Keratinocyte (primary cell): ENCODE measurements around the gene NFKBIL1. TPM values are rescaled to one million over a fixed set of nuclear protein-coding genes. Genes with fewer than 3 reads are reported as not detected.

ENCODE experiments used
- DNase-seq: peaks from one replicate; pipeline ENCODE4 v3.0.0-alpha.2; 2011; ENCODE audit warnings: low read depth, missing footprints, low spot score
- FAIRE-seq: peaks from 2 replicates; lab custom pipeline; 2011; peaks lifted over from hg19 to GRCh38; lab: Jason Lieb, UNC
- H2AFZ ChIP-seq: 2 replicates; pipeline ENCODE4 v1.6.0; 2012; ENCODE audit warnings: low read length, control low read depth, inconsistent platforms; ENCODE audit not compliant: control insufficient read depth
- H3K27ac ChIP-seq: 2 replicates; pipeline ENCODE4 v1.5.1; 2011; ENCODE audit warnings: low read length; ENCODE audit not compliant: control insufficient read depth, insufficient read depth
- H3K27me3 ChIP-seq: 3 replicates; pipeline ENCODE4 v1.6.0; 2011; ENCODE audit warnings: low read length; ENCODE audit not compliant: control insufficient read depth, insufficient read depth; ENCODE audit errors: extremely low read depth
- H3K36me3 ChIP-seq, 2 experiments: 2 replicates in 1 of 2; 3 replicates in 1 of 2; pipeline ENCODE4 v1.5.1; 2011; ENCODE audit warnings: low read length in 2 of 2, mild to moderate bottlenecking in 1 of 2; ENCODE audit not compliant: control insufficient read depth in 2 of 2, insufficient read depth in 2 of 2; ENCODE audit errors: extremely low read depth in 1 of 2
- H3K4me1 ChIP-seq: 3 replicates; pipeline ENCODE4 v1.5.1; 2011; ENCODE audit warnings: low read length; ENCODE audit not compliant: control insufficient read depth, insufficient read depth; ENCODE audit errors: extremely low read depth
- H3K4me2 ChIP-seq: 3 replicates; pipeline ENCODE4 v1.6.0; 2011; ENCODE audit warnings: low read depth, low read length; ENCODE audit not compliant: control insufficient read depth, insufficient read depth; ENCODE audit errors: extremely low read depth
- H3K4me3 ChIP-seq, 3 experiments: fragments of 200-600 bp in 1 of 3; sonication (generic) in 1 of 3; 2 replicates in 2 of 3; 3 replicates in 1 of 3; pipeline ENCODE4 v1.5.1; 2011 to 2016; ENCODE audit warnings: low read length in 3 of 3, mild to moderate bottlenecking in 3 of 3, control low read depth in 2 of 3, inconsistent platforms in 1 of 3, low read depth in 1 of 3, mixed read lengths in 1 of 3, mixed run types in 1 of 3, moderate library complexity in 1 of 3; ENCODE audit not compliant: control insufficient read depth in 2 of 3, insufficient read depth in 2 of 3; ENCODE audit errors: extremely low read depth in 1 of 3
- H3K79me2 ChIP-seq: 2 replicates; pipeline ENCODE4 v1.6.0; 2012; ENCODE audit warnings: low read length; ENCODE audit not compliant: control insufficient read depth, insufficient read depth
- H3K9ac ChIP-seq: 3 replicates; pipeline ENCODE4 v1.6.0; 2011; ENCODE audit warnings: low read length; ENCODE audit not compliant: control insufficient read depth, insufficient read depth; ENCODE audit errors: extremely low read depth
- H3K9me1 ChIP-seq: 3 replicates; pipeline ENCODE4 v1.6.0; 2011; ENCODE audit warnings: low read length; ENCODE audit not compliant: control insufficient read depth, insufficient read depth; ENCODE audit errors: extremely low read depth
- H3K9me3 ChIP-seq: 2 replicates; pipeline ENCODE4 v1.5.1; 2012; ENCODE audit warnings: low read depth, low read length; ENCODE audit not compliant: control insufficient read depth
- H4K20me1 ChIP-seq: 3 replicates; pipeline ENCODE4 v1.6.0; 2011; ENCODE audit warnings: low read length; ENCODE audit not compliant: control insufficient read depth, insufficient read depth; ENCODE audit errors: extremely low read depth
- EZH2 ChIP-seq: IDR thresholded peaks from one replicate; pipeline ENCODE4 v1.6.1; 2012; ENCODE audit warnings: inconsistent platforms, mild to moderate bottlenecking, low read length, moderate library complexity
- dilution Hi-C: fragments of 300-500 bp; cut with MboI; formaldehyde crosslinking; loops from one replicate; pipeline ENCODE4 v1.7.0; 2020; ENCODE audit warnings: low sequenced_read_pairs; ENCODE audit not compliant: extremely low pct_ligation_motif_present
- polyA plus RNA-seq, 5 experiments: library from polyadenylated mRNA; depleted of rRNA in 3 of 5; stranded (reverse) in 3 of 5; stranded (forward) in 1 of 5; unstranded in 1 of 5; fragments of >200 nt; gene quantifications; 1 replicate in 1 of 5; 2 replicates in 3 of 5; 3 replicates in 1 of 5; pipeline versions ENCODE4 v1.2.1 to v1.2.3, GENCODE V29; 2011 to 2012; ENCODE audit warnings: missing spikeins in 2 of 5, low read depth in 1 of 5, low replicate concordance in 1 of 5
- TF ChIP-seq, protein P1 (sequence below), 3 experiments: IDR thresholded peaks in 1 of 3; conservative IDR thresholded peaks in 1 of 3; optimal IDR thresholded peaks in 1 of 3; 2 replicates in 2 of 3; 3 replicates in 1 of 3; pipeline versions ENCODE3 to v1.5.1; 2011; ENCODE audit warnings: low read length in 3 of 3, mild to moderate bottlenecking in 3 of 3, moderate library complexity in 2 of 3, control low read depth in 1 of 3, inconsistent platforms in 1 of 3; ENCODE audit not compliant: insufficient read depth in 2 of 3; ENCODE audit errors: extremely low read depth in 1 of 3

The NFKBIL1 gene
- polyA plus RNA-seq, 1 donor (not counting 4 experiments of a cell fraction or from before 2014, with no cell fraction given): 4.8 TPM

GRCh38 chr6:31581434-31582229, 34.2 kb downstream of the NFKBIL1 start:
- dilution Hi-C loops: no loop called here
- DNase-seq: no peak

DNA sequence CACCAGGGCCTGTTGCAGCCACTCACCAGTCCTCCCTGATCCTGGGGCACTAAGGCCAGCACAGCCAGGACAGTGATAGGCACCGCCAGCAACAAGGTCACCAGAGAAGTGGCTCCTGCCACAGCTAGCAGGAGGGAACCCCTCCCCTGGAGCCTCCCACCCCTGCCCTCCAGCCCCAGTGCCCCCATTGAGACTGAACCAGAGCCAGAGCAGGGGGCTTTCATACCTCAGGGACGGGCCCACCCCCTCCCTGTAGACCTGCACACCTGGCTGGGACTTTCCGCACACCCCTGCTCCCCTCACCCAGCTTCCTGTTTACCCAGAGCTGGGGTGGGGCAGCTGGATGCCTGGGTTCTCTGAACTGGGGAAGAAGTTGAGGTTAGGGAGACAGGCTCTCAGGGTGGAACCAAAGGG, 34.8 kb downstream of the NFKBIL1 start, which contains the start of gene LTB:
Gene LTB (minus strand): TSS at position 195 of the 414 bp plus-strand sequence. CDS start 7 bp downstream, at position 188.
- no peaks in the 10 kb centered on the region for H3K36me3 ChIP-seq
- peak within 1 kb of the TSS; percentile 50 to 90 (median 85) for H3K4me3 ChIP-seq
- no peaks in the 10 kb centered on the region for H4K20me1 ChIP-seq
- TF ChIP-seq, protein P1, sequence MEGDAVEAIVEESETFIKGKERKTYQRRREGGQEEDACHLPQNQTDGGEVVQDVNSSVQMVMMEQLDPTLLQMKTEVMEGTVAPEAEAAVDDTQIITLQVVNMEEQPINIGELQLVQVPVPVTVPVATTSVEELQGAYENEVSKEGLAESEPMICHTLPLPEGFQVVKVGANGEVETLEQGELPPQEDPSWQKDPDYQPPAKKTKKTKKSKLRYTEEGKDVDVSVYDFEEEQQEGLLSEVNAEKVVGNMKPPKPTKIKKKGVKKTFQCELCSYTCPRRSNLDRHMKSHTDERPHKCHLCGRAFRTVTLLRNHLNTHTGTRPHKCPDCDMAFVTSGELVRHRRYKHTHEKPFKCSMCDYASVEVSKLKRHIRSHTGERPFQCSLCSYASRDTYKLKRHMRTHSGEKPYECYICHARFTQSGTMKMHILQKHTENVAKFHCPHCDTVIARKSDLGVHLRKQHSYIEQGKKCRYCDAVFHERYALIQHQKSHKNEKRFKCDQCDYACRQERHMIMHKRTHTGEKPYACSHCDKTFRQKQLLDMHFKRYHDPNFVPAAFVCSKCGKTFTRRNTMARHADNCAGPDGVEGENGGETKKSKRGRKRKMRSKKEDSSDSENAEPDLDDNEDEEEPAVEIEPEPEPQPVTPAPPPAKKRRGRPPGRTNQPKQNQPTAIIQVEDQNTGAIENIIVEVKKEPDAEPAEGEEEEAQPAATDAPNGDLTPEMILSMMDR (optimal IDR thresholded peaks at IDR 0.05 in 1 of 3, IDR thresholded peaks at IDR 0.05 in 1 of 3, conservative IDR thresholded peaks at IDR 0.05 in 1 of 3; ENCODE audit: extremely low read depth in 1 of 3, insufficient read depth in 2 of 3, low read length in 3 of 3): no peak
- no peak for TF ChIP-seq EZH2
- H3K9me1 ChIP-seq: no peaks in the 10 kb centered on the region
- H2AFZ ChIP-seq: peak within 1 kb of the TSS; percentile 97
- dilution Hi-C loops: no loop called here
- no peaks in the 10 kb centered on the region for H3K27me3 ChIP-seq
- DNase-seq (no peak), FAIRE-seq (no peak)
- peak within 1 kb of the TSS; percentile 59 for H3K27ac ChIP-seq
- no peaks in the 10 kb centered on the region for H3K9me3 ChIP-seq
- no peaks in the 10 kb centered on the region for H3K79me2 ChIP-seq
- peak within 1 kb of the TSS; percentile 87 for H3K9ac ChIP-seq
- H3K4me1 ChIP-seq: peaks cover 15% of the 10 kb centered on the region
- peak within 1 kb of the TSS; percentile 93 for H3K4me2 ChIP-seq

More at GRCh38 chr6:31581434-31582229, 34.2 kb downstream of the NFKBIL1 start:
- H3K9ac ChIP-seq: peak overlapping the region; percentile 87
- no peak for FAIRE-seq
- H3K4me2 ChIP-seq: peak overlapping the region; percentile 93
- no peaks in the 10 kb centered on the region for H3K36me3 ChIP-seq
- H3K4me1 ChIP-seq: peaks cover 15% of the 10 kb centered on the region
- H3K27me3 ChIP-seq: no peaks in the 10 kb centered on the region
- no peaks in the 10 kb centered on the region for H3K79me2 ChIP-seq
- no peak for TF ChIP-seq EZH2
- TF ChIP-seq, protein P1 (optimal IDR thresholded peaks at IDR 0.05 in 1 of 3, IDR thresholded peaks at IDR 0.05 in 1 of 3, conservative IDR thresholded peaks at IDR 0.05 in 1 of 3; ENCODE audit: extremely low read depth in 1 of 3, insufficient read depth in 2 of 3, low read length in 3 of 3): no peak
- no peaks in the 10 kb centered on the region for H3K9me3 ChIP-seq
- H3K27ac ChIP-seq: peak overlapping the region; percentile 59
- H2AFZ ChIP-seq: peak overlapping the region; percentile 97
- no peaks in the 10 kb centered on the region for H4K20me1 ChIP-seq
- peak overlapping the region; percentile 50 to 90 (median 85) for H3K4me3 ChIP-seq
- H3K9me1 ChIP-seq: no peaks in the 10 kb centered on the region
